ENCODE measurements around the gene AFF3.

- TF ChIP-seq CTCF (IDR thresholded peaks at IDR 0.05) (no peak), POLR2A (IDR thresholded peaks at IDR 0.05) (no peak)
Observed at GRCh38 chr2:99624677-99625076, 517.7 kb downstream of the AFF3 start.
